Liver (tissue), 9 donors: Measurements from ENCODE around the gene ERVK3-1. TPM values are rescaled to one million over a fixed set of nuclear protein-coding genes. Genes with fewer than 3 reads are reported as not detected.
"Not testable (repeated sequence)": the region's sequence is repeated elsewhere in the genome, so short reads cannot be mapped to it uniquely, and the experiment has no call there.

ENCODE experiments used
- DNase-seq: peaks from one replicate; pipeline ENCODE4 v3.0.0-alpha.2; 2017; ENCODE audit warnings: low spot score
- H3K27ac ChIP-seq, 2 donors: one replicate each; pipeline ENCODE4 v1.7.0; 2013; ENCODE audit warnings: inconsistent platforms in 2 of 2, low read length in 2 of 2, control low read depth in 1 of 2, low read depth in 1 of 2, mild to moderate bottlenecking in 1 of 2
- H3K27me3 ChIP-seq, 4 donors: one replicate each; pipeline versions ENCODE4 v1.6.1 to v1.7.0; 2013; ENCODE audit warnings: low read length in 3 of 4, inconsistent platforms in 1 of 4, mild to moderate bottlenecking in 1 of 4, moderate library complexity in 1 of 4; ENCODE audit not compliant: control insufficient read depth in 4 of 4, insufficient read depth in 4 of 4
- H3K36me3 ChIP-seq, 4 donors: one replicate each; pipeline versions ENCODE4 v1.6.1 to v1.7.0; 2013; ENCODE audit warnings: low read length in 3 of 4, mild to moderate bottlenecking in 3 of 4, low read depth in 1 of 4, moderate library complexity in 1 of 4; ENCODE audit not compliant: control insufficient read depth in 4 of 4, insufficient read depth in 3 of 4
- H3K4me1 ChIP-seq, 4 donors: one replicate each; pipeline versions ENCODE4 v1.6.1 to v1.7.0; 2013; ENCODE audit warnings: low read length in 3 of 4, mild to moderate bottlenecking in 3 of 4, moderate library complexity in 1 of 4; ENCODE audit not compliant: control insufficient read depth in 4 of 4, insufficient read depth in 4 of 4
- H3K4me3 ChIP-seq, 3 donors: one replicate each; pipeline versions ENCODE4 v1.6.1 to v1.7.0; 2013; ENCODE audit warnings: low read length in 3 of 3, control low read depth in 1 of 3, low read depth in 1 of 3, mild to moderate bottlenecking in 1 of 3
- H3K9ac ChIP-seq, 2 donors: one replicate each; pipeline ENCODE4 v1.7.0; 2013; ENCODE audit warnings: low read length in 2 of 2, mild to moderate bottlenecking in 2 of 2, moderate library complexity in 2 of 2, control low read depth in 1 of 2, low read depth in 1 of 2
- H3K9me3 ChIP-seq, 4 donors: one replicate each; pipeline versions ENCODE4 v1.6.1 to v1.7.0; 2013; ENCODE audit warnings: low read length in 3 of 4; ENCODE audit not compliant: control insufficient read depth in 4 of 4
- EGR1 ChIP-seq, 2 donors: IDR thresholded peaks; 2 replicates each; pipeline ENCODE4 v1.6.1; 2016 to 2018; ENCODE audit warnings: antibody characterized with exemption in 2 of 2, low read depth in 2 of 2
- FOXA1 ChIP-seq: IDR thresholded peaks from 2 replicates; pipeline ENCODE4 v1.6.1; 2016; ENCODE audit warnings: antibody characterized with exemption
- GABPA ChIP-seq, 2 donors: IDR thresholded peaks in 1 of 2; conservative IDR thresholded peaks in 1 of 2; 2 replicates each; pipeline ENCODE4 v1.6.1; 2016; ENCODE audit warnings: antibody characterized with exemption in 2 of 2, mild to moderate bottlenecking in 1 of 2, moderate library complexity in 1 of 2
- HNF4A ChIP-seq, 2 donors: conservative IDR thresholded peaks; 2 replicates each; pipeline ENCODE4 v1.6.1; 2016; ENCODE audit warnings: antibody characterized with exemption in 2 of 2, mild to moderate bottlenecking in 2 of 2
- HNF4G ChIP-seq: IDR thresholded peaks from 2 replicates; pipeline ENCODE4 v1.6.1; 2016; ENCODE audit warnings: antibody characterized with exemption
- JUND ChIP-seq, 2 donors: IDR thresholded peaks; 2 replicates each; pipeline ENCODE4 v1.6.1; 2016; ENCODE audit warnings: antibody characterized with exemption in 2 of 2
- NR2F2 ChIP-seq: IDR thresholded peaks from 2 replicates; pipeline ENCODE4 v1.6.1; 2016; ENCODE audit warnings: antibody characterized with exemption
- RAD21 ChIP-seq, 2 donors: IDR thresholded peaks; 2 replicates each; pipeline ENCODE4 v1.6.1; 2016; ENCODE audit warnings: antibody characterized with exemption in 2 of 2, mild to moderate bottlenecking in 2 of 2
- SP1 ChIP-seq: IDR thresholded peaks from 2 replicates; pipeline ENCODE4 v1.6.1; 2018; ENCODE audit warnings: antibody characterized with exemption, mild to moderate bottlenecking
- TAF1 ChIP-seq: conservative IDR thresholded peaks from 2 replicates; pipeline ENCODE4 v1.6.1; 2016; ENCODE audit warnings: antibody characterized with exemption, mild to moderate bottlenecking
- WGBS: extraction: QIAGEN DNeasy Blood & Tissue Kit; methylation state at CpG from one replicate; pipeline ENCODE4 v1.1.7; 2013; 5-methylcytosine and 5-hydroxymethylcytosine counted together
- polyA plus RNA-seq, 2 donors: library from polyadenylated mRNA; stranded (reverse) in 1 of 2; unstranded in 1 of 2; fragments of 200-250 nt in 1 of 2; fragments of >200 nt in 1 of 2; fragmentation: Nextera tagmentation in 1 of 2; extraction: Ambion mirVana in 1 of 2; gene quantifications; one replicate each; pipeline versions ENCODE4 v1.2.1 to v1.2.3, GENCODE V29; 2013 to 2015
- total RNA-seq, 2 donors: library from RNA; depleted of rRNA; stranded (reverse); fragments of >200 nt; gene quantifications; one replicate each; pipeline ENCODE4 v1.2.3, GENCODE V29; 2014
- TF ChIP-seq, protein P1 (sequence below): fragments of 150-350 bp; IDR thresholded peaks from 2 replicates; pipeline ENCODE4 v1.5.1; 2017; ENCODE audit warnings: improper control_type of control experiment, low read depth, low read length; ENCODE audit not compliant: missing input control
- donor health status: healthy.
- donor health status: healthy.
- donor health status: healthy.
- donor health status: healthy.
- donor health status: healthy.

ERVK3-1 gene
- total and polyA plus RNA-seq, 4 donors, result 17.6 to 31.7 (median 24.7) TPM

DNA sequence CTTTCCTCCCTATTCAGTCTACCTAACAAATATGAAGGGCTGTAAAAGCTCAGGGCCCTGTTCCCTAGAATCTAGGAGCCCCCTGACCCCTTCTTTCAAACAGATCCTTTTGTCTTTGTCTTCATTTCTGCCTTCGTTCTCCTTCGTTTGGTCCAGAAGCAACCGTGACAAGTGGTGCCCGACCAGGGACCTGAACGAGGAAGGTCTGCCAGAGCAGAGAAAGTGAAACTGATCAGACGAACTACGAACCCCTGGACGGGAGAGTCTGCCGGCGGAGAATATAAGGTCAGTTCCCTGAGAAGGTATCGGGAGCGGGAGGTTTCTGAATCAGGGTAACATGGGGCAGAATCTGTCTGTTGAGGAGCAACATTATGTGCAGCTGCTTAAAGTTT is 751 bp downstream of the ERVK3-1 start:
- WGBS, result 23% methylated on average over 12 of the region's 12 CpGs
- H3K27ac ChIP-seq, result peak overlapping the region in 1 of 2 donors; percentile 82
- H3K27me3 ChIP-seq, result no peaks in the 10 kb centered on the region
- H3K9me3 ChIP-seq, result peaks cover 2 to 7% (median 5%) of the 10 kb centered on the region in 4 donors
- peak overlapping the region; percentile 57 to 88 for H3K9ac ChIP-seq
- TF ChIP-seq, protein P1, sequence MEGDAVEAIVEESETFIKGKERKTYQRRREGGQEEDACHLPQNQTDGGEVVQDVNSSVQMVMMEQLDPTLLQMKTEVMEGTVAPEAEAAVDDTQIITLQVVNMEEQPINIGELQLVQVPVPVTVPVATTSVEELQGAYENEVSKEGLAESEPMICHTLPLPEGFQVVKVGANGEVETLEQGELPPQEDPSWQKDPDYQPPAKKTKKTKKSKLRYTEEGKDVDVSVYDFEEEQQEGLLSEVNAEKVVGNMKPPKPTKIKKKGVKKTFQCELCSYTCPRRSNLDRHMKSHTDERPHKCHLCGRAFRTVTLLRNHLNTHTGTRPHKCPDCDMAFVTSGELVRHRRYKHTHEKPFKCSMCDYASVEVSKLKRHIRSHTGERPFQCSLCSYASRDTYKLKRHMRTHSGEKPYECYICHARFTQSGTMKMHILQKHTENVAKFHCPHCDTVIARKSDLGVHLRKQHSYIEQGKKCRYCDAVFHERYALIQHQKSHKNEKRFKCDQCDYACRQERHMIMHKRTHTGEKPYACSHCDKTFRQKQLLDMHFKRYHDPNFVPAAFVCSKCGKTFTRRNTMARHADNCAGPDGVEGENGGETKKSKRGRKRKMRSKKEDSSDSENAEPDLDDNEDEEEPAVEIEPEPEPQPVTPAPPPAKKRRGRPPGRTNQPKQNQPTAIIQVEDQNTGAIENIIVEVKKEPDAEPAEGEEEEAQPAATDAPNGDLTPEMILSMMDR, result no peak
- no peak for TF ChIP-seq FOXA1
- TF ChIP-seq JUND (IDR thresholded peaks at IDR 0.05), result no peak
- TF ChIP-seq NR2F2, result no peak
- no peak for TF ChIP-seq HNF4A (conservative IDR thresholded peaks at IDR 0.05)
- no peak for TF ChIP-seq TAF1
- no peak for TF ChIP-seq HNF4G
- TF ChIP-seq GABPA (IDR thresholded peaks at IDR 0.05 in 1 of 2, conservative IDR thresholded peaks at IDR 0.05 in 1 of 2), result no peak
- peak overlapping the region; percentile 78 to 99 (median 99) for H3K4me3 ChIP-seq
- H3K36me3 ChIP-seq, result peaks cover 3 to 27% (median 18%) of the 10 kb centered on the region in 4 donors
- DNase-seq, result no peak
- H3K4me1 ChIP-seq, result peaks cover 4 to 16% (median 15%) of the 10 kb centered on the region in 4 donors

DNA sequence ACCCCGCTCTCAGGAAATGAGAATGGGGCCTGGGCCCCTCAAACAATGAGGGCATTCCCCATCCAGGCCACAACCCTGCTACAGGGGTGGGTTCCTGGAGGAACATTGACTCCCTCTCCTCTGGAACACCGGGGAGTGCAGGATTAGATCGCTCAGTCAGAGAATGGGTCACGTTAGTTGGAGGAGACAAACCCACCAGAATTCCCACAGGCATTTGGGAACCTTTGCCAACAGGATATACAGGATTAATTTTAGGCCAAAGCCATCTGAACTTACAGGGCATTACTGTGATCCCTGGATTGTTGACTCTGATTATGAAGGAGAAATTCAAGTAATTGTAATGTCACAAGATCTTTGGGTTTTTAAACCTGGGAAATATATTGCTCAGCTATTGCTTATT is 2.6 kb downstream of the ERVK3-1 start:
- no peak for DNase-seq
- Histone ChIP-seq H3K4me1 (peaks cover 4 to 16% (median 15%) of the 10 kb centered on the region in 4 donors), H3K27me3 (no peaks in the 10 kb centered on the region), H3K9me3 (peaks cover 0 to 2% (median under 1%) of the 10 kb centered on the region in 4 donors), H3K27ac (no peak overlapping the region), H3K9ac (no peak overlapping the region), H3K36me3 (peaks cover 10 to 41% (median 25%) of the 10 kb centered on the region in 4 donors), H3K4me3 (no peak overlapping the region)
- TF ChIP-seq JUND (IDR thresholded peaks at IDR 0.05), result no peak
- no peak for TF ChIP-seq NR2F2
- no peak for TF ChIP-seq EGR1 (IDR thresholded peaks at IDR 0.05; ENCODE audit: low read depth in 2 of 2)
- TF ChIP-seq SP1, result no peak
- 94% methylated on average over 4 of the region's 4 CpGs for WGBS

DNA sequence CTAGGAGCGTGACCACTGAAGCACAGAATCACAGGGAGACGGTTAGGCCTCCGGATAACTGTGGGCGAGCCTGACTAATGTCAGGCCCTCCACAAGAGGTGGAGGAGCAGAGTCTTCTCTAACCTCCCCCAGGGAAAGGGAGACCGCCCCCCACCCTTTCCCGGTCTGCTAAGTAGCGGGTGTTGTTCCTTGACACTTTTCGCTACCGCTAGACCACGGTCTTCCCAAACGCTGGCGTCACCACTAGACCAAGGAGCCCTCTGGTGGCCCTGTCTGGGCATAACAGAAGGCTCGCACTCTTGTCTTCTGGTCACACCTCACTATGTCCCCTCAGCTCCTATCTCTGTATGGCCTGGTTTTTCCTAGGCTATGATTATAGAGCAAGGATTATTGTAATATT is 5.5 kb downstream of the ERVK3-1 start:
- H3K27me3 ChIP-seq, H3K4me3 ChIP-seq, H3K9ac ChIP-seq, DNase-seq, H3K27ac ChIP-seq, H3K9me3 ChIP-seq: not testable (repeated sequence)
- Histone ChIP-seq H3K4me1 (peaks cover 4 to 14% (median 12%) of the 10 kb centered on the region in 4 donors), H3K36me3 (peaks cover 18 to 63% (median 45%) of the 10 kb centered on the region in 4 donors)
- whole genome bisulfite sequencing, result 81% methylated on average over 13 of the region's 13 CpGs
- TF ChIP-seq, protein P1, result peak; percentile 6
- TF ChIP-seq RAD21 (IDR thresholded peaks at IDR 0.05), result peak; percentile 25 to 48
